Spleen (tissue), 7 donors: ENCODE data around the gene METRNL.

Experiments
- POLR2A ChIP-seq, 3 donors: fragments of 450-650 bp; IDR thresholded peaks; one replicate each; pipeline ENCODE4 v1.5.1; 2017; ENCODE audit warnings: antibody characterized with exemption in 3 of 3, mild to moderate bottlenecking in 1 of 3
- POLR2AphosphoS5 ChIP-seq, 3 donors: sonication (generic); formaldehyde crosslinking; IDR thresholded peaks; one replicate each; pipeline ENCODE4 v1.5.1; 2017; ENCODE audit warnings: antibody characterized with exemption in 3 of 3
- TF ChIP-seq, protein P1 (sequence below), 11 experiments: fragments of 200-600 bp in 7 of 11; fragments of 450-650 bp in 4 of 11; sonication (generic) in 4 of 11; IDR thresholded peaks in 8 of 11; conservative IDR thresholded peaks in 3 of 11; 1 replicate in 7 of 11; 2 replicates in 4 of 11; pipeline versions ENCODE4 v1.4.0 to v1.8.0; 2016 to 2021; ENCODE audit warnings: antibody characterized with exemption in 11 of 11, inconsistent platforms in 4 of 11, mild to moderate bottlenecking in 1 of 11
- donor health status: DM: no; HTN: no; CAD: no; lungs with moderate emphysema.
- donor health status: DM: no; HTN: no; CAD: no.
- donor health status: DM: no; HTN: no; CAD: no.

DNA sequence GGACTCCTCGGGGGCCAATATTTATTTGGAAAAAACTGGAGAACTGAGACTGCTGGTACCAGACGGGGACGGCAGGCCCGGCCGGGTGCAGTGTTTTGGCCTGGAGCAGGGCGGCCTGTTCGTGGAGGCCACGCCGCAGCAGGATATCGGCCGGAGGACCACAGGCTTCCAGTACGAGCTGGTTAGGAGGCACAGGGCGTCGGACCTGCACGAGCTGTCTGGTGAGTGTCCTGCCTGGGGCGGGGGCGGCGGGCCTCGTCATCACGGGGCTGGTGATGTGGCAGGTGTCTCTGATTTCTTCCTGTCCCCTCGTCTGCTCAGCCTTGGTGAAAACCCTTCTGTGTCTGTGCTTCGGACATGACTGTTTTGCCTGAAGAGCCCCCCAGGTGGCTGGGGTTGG, 5.7 kb downstream of the METRNL start:
- TF ChIP-seq POLR2A (IDR thresholded peaks at IDR 0.05) (no peak), POLR2AphosphoS5 (IDR thresholded peaks at IDR 0.05) (no peak)
- TF ChIP-seq, protein P1, sequence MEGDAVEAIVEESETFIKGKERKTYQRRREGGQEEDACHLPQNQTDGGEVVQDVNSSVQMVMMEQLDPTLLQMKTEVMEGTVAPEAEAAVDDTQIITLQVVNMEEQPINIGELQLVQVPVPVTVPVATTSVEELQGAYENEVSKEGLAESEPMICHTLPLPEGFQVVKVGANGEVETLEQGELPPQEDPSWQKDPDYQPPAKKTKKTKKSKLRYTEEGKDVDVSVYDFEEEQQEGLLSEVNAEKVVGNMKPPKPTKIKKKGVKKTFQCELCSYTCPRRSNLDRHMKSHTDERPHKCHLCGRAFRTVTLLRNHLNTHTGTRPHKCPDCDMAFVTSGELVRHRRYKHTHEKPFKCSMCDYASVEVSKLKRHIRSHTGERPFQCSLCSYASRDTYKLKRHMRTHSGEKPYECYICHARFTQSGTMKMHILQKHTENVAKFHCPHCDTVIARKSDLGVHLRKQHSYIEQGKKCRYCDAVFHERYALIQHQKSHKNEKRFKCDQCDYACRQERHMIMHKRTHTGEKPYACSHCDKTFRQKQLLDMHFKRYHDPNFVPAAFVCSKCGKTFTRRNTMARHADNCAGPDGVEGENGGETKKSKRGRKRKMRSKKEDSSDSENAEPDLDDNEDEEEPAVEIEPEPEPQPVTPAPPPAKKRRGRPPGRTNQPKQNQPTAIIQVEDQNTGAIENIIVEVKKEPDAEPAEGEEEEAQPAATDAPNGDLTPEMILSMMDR (IDR thresholded peaks at IDR 0.05 in 8 of 11, conservative IDR thresholded peaks at IDR 0.05 in 3 of 11) = no peak
